Fibroblast of lung (primary cell): Measurements from ENCODE around the gene KCNQ2. TPM values are rescaled to one million over a fixed set of nuclear protein-coding genes. Genes with fewer than 3 reads are reported as not detected.

Source experiments
- DNase-seq, 2 donors: peaks; one replicate each; pipeline versions ENCODE4 v3.0.0 to v3.0.0-alpha.2; 2010; ENCODE audit warnings: low read depth in 2 of 2
- H2AFZ ChIP-seq: 2 replicates; pipeline ENCODE4 v1.5.1; 2012; ENCODE audit warnings: low read length, control low read depth, inconsistent platforms
- H3K27ac ChIP-seq: 2 replicates; pipeline ENCODE4 v1.5.1; 2011; ENCODE audit warnings: low read length, control low read depth; ENCODE audit not compliant: insufficient read depth
- H3K27me3 ChIP-seq: 2 replicates; pipeline ENCODE4 v1.5.1; 2011; ENCODE audit warnings: mild to moderate bottlenecking, low read length; ENCODE audit not compliant: control insufficient read depth, insufficient read depth
- H3K36me3 ChIP-seq: 2 replicates; pipeline ENCODE4 v1.5.1; 2011; ENCODE audit warnings: low read length; ENCODE audit not compliant: control insufficient read depth, insufficient read depth
- H3K4me1 ChIP-seq: 2 replicates; pipeline ENCODE4 v1.5.1; 2011; ENCODE audit warnings: low read length; ENCODE audit not compliant: control insufficient read depth, insufficient read depth; ENCODE audit errors: extremely low read depth
- H3K4me2 ChIP-seq: 2 replicates; pipeline ENCODE4 v1.5.1; 2011; ENCODE audit warnings: low read length, control low read depth; ENCODE audit not compliant: insufficient read depth; ENCODE audit errors: extremely low read depth
- H3K4me3 ChIP-seq, 4 experiments: fragments of 200-600 bp in 1 of 4; sonication (generic) in 1 of 4; replicated peaks in 1 of 4; 2 replicates each; pipeline ENCODE4 v1.5.1; 2011 to 2016; ENCODE audit warnings: low read length in 4 of 4, low read depth in 3 of 4, mild to moderate bottlenecking in 3 of 4, control low read depth in 2 of 4, inconsistent platforms in 1 of 4, mixed read lengths in 1 of 4; ENCODE audit not compliant: insufficient read depth in 1 of 4; ENCODE audit errors: control extremely low read depth in 1 of 4
- H3K79me2 ChIP-seq: 2 replicates; pipeline ENCODE4 v1.5.1; 2012; ENCODE audit warnings: mild to moderate bottlenecking, low read length, inconsistent platforms; ENCODE audit not compliant: control insufficient read depth, insufficient read depth
- H3K9ac ChIP-seq: 2 replicates; pipeline ENCODE4 v1.5.1; 2011; ENCODE audit warnings: mild to moderate bottlenecking, low read length, control low read depth; ENCODE audit not compliant: insufficient read depth
- H3K9me3 ChIP-seq: 2 replicates; pipeline ENCODE4 v1.5.1; 2012; ENCODE audit warnings: low read depth, low read length; ENCODE audit not compliant: control insufficient read depth, insufficient read depth
- H4K20me1 ChIP-seq: 2 replicates; pipeline ENCODE4 v1.5.1; 2011; ENCODE audit warnings: low read length; ENCODE audit not compliant: control insufficient read depth, insufficient read depth; ENCODE audit errors: extremely low read depth
- CTCF ChIP-seq, 2 donors: IDR thresholded peaks in 1 of 2; conservative IDR thresholded peaks in 1 of 2; 1 replicate in 1 of 2; 2 replicates in 1 of 2; pipeline ENCODE4 v1.5.1; 2011 to 2012; ENCODE audit warnings: low read length in 2 of 2, control low read depth in 1 of 2, inconsistent platforms in 1 of 2, low read depth in 1 of 2, mild to moderate bottlenecking in 1 of 2
- EZH2 ChIP-seq: IDR thresholded peaks from 2 replicates; pipeline ENCODE4 v1.5.1; 2012; ENCODE audit warnings: low read length, control low read depth, mild to moderate bottlenecking; ENCODE audit errors: missing control alignments
- polyA plus RNA-seq, 2 donors: library from polyadenylated mRNA; depleted of rRNA in 1 of 2; stranded (reverse) in 1 of 2; unstranded in 1 of 2; fragments of >200 nt; gene quantifications; 2 replicates each; pipeline ENCODE4 v1.2.1, GENCODE V29; 2011 to 2012; ENCODE audit warnings: missing spikeins in 1 of 2
- total RNA-seq: library from RNA; depleted of rRNA; stranded (reverse); fragments of >200 nt; gene quantifications from 2 replicates; pipeline ENCODE4 v1.2.1, GENCODE V29; 2014

The KCNQ2 gene
- total and polyA plus RNA-seq, 2 donors (not counting 1 experiment from before 2014, with no cell fraction given) = not detected

- Histone ChIP-seq H3K27ac (no peak overlapping the region), H3K79me2 (no peaks in the 10 kb centered on the region), H3K27me3 (peaks cover 4% of the 10 kb centered on the region), H3K4me2 (no peak overlapping the region), H3K4me1 (no peaks in the 10 kb centered on the region), H2AFZ (no peak overlapping the region), H4K20me1 (no peaks in the 10 kb centered on the region), H3K9ac (no peak overlapping the region), H3K9me3 (no peaks in the 10 kb centered on the region), H3K4me3 (no peak overlapping the region), H3K36me3 (no peaks in the 10 kb centered on the region)
- TF ChIP-seq CTCF (conservative IDR thresholded peaks at IDR 0.05 in 1 of 2, IDR thresholded peaks at IDR 0.05 in 1 of 2; ENCODE audit: low read depth in 1 of 2, low read length in 2 of 2) (no peak), EZH2 (no peak)
- no peak for DNase-seq
Measured at GRCh38 chr20:63447320-63447719, 25.1 kb downstream of the KCNQ2 start.

GRCh38 chr20:63446216-63447024, 26.0 kb downstream of the KCNQ2 start:
- Histone ChIP-seq H3K4me3 (no peak overlapping the region), H4K20me1 (no peaks in the 10 kb centered on the region), H3K36me3 (no peaks in the 10 kb centered on the region), H3K79me2 (no peaks in the 10 kb centered on the region), H3K9me3 (no peaks in the 10 kb centered on the region), H3K4me2 (no peak overlapping the region), H3K9ac (no peak overlapping the region), H2AFZ (no peak overlapping the region), H3K4me1 (no peaks in the 10 kb centered on the region), H3K27ac (no peak overlapping the region), H3K27me3 (peaks cover 4% of the 10 kb centered on the region)
- no peak for TF ChIP-seq CTCF (conservative IDR thresholded peaks at IDR 0.05 in 1 of 2, IDR thresholded peaks at IDR 0.05 in 1 of 2; ENCODE audit: low read depth in 1 of 2, low read length in 2 of 2)
- TF ChIP-seq EZH2 = no peak
- no peak for DNase-seq

- DNase-seq = no peak
Measured at GRCh38 chr20:63445075-63445734, 27.2 kb downstream of the KCNQ2 start.

More at GRCh38 chr20:63445075-63445734, 27.2 kb downstream of the KCNQ2 start:
- Histone ChIP-seq H3K4me2 (no peak overlapping the region), H4K20me1 (no peaks in the 10 kb centered on the region), H3K36me3 (no peaks in the 10 kb centered on the region), H3K79me2 (no peaks in the 10 kb centered on the region), H3K9ac (no peak overlapping the region), H3K4me3 (no peak overlapping the region), H3K4me1 (no peaks in the 10 kb centered on the region), H2AFZ (no peak overlapping the region), H3K27ac (no peak overlapping the region), H3K27me3 (peaks cover 4% of the 10 kb centered on the region), H3K9me3 (no peaks in the 10 kb centered on the region)
- TF ChIP-seq CTCF (conservative IDR thresholded peaks at IDR 0.05 in 1 of 2, IDR thresholded peaks at IDR 0.05 in 1 of 2; ENCODE audit: low read depth in 1 of 2, low read length in 2 of 2) (no peak), EZH2 (no peak)
